Activated T-helper 1 cell treated with anti-CD3 and anti-CD28 coated beads, Interleukin-2, amount 50 U/mL, for 16 hours (primary cell): Measurements from ENCODE around the gene TSPAN18.
A peak's percentile ranks its signal among the peaks of the same experiment; 100 is the strongest.

ENCODE experiments used
- DNase-seq, 2 donors: peaks; one replicate each; pipeline ENCODE4 v3.0.0-alpha.2; 2020; ENCODE audit warnings: low read depth in 1 of 2, low spot score in 1 of 2

TSPAN18 gene

DNA sequence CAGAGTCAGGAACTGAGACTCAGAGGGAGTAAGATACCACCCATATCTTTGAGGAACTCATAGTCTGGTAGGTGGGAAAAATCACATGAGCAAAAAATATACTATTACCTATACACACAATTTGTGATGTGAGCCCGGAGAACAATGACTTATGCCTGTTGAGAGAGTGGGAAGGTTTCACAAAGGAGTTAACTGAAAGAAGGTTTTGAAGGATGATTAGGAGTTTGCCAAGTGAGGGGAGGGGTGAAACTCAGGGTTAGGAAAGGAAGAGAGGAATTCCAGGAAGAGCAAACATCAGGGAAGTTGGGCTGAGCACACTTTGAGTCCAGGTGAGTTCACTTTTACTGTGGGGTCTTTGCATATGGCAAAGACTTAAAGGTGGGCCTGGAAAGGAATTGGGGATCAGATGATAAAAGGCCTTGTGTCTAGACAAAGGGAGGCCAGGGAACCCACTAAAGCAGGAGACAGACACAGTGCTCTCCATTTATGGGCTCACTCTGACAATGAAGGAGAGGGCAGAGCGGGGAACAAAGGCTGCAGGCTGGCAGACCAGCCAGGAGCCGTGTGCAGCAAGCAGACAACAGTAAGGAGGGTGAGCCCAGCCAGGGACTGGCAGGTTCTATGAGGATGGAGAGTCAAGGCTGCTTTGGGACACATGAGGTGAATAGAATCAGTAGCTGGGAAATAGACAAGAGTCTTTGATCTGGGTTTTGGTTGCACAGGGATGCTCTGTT is 33.1 kb downstream of the TSPAN18 start:
- DNase-seq: no peak

DNA sequence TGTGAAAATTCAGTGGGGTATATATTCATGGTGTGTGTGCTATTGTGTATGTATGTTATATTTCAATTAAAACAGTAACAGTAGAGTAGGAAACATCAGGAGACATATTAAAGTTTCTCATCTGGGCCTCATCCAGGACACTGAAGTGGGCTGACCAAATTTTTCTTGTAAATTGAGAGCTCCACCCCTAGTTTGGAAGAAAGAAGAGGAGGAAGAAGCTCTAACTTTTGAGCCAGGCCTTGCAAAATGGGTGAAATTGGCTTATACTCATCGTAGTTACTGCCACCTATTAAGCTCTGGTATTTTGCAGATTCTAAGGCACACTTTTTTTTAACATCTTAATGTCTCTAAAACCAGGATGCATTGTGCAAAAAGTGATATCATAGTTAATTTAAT is 33.7 kb downstream of the TSPAN18 start:
- no peak for DNase-seq

- DNase-seq: no peak
Measured at GRCh38 chr11:44760917-44761550, 34.3 kb downstream of the TSPAN18 start.

DNA sequence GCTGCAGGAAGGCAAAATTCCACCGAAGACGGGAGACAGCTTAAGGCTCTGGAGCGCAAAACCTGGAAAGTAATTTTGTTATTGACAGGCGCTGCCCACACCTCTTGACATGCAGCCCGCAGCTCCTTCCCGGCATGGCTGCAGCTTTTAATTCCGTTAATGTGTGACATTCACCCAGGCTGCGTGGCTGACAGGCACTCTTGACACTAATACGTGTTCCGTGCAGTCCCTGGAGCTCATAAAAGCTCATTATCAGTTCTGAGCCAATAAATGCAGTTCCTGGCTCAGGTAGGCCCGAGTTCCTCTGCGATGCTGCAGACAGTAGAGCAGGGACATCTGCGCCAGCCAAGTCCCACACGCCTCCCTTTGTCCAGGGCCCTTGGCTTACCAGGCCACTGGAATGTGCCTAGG is 34.8 kb downstream of the TSPAN18 start:
- no peak for DNase-seq

DNA sequence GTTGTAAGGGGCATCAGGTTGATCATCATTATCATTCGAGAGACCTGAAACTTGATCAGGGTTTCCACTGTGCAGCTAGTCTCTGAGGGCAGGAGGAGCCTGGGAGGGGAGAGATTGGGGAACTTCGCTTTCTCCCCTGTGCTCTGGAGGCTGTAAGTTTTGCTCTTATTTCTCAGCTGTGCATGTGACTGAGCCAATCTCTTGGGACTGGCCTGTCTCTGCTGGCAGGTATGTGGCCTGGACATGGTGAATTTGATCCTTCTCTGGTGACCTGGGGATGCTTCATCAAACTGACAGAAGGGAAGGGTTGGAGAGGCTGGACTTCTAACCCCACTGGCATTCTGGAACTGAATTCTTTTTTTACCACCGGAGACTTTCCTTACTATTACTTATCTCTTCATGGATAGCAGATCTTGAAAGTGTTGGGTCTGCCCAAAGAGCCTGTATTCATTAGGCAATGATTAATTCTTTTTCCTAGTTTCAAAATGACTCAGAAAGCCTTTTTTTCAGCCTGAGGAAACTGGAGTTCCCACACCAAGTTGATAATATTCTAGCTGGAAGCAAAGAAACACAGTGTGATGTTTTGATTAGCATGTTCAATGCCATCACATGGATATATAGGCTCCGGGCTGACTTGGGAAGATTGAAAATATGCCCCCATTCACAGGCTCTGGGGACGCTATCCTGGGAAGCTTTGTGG is 36.5 kb downstream of the TSPAN18 start:
- DNase-seq: no peak

- no peak for DNase-seq
Measured at GRCh38 chr11:44764583-44764982, 37.8 kb downstream of the TSPAN18 start.

GRCh38 chr11:44765026-44765595 is 38.3 kb downstream of the TSPAN18 start:
- no peak for DNase-seq

DNA sequence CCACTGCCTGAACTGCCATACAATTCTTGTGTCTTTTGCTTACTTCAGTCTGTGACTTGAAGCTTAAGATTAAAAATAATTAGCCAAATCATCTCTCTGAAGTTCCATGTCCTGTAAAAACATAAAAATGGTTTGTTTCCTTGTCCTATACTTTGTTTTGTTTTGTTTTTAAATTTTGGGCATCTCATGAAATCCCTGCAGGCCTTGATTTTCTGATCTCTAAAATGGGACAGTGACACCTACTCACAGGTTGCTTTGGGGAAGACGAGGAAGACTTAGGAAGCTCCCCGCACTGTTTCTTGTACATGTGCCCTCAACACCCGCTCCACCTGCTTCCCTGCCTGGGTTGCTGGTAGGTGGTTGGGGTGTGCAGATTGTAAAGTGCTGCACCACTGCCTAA is 38.9 kb downstream of the TSPAN18 start:
- no peak for DNase-seq

- no peak for DNase-seq
Measured at GRCh38 chr11:44766112-44766971, 39.6 kb downstream of the TSPAN18 start.

DNA sequence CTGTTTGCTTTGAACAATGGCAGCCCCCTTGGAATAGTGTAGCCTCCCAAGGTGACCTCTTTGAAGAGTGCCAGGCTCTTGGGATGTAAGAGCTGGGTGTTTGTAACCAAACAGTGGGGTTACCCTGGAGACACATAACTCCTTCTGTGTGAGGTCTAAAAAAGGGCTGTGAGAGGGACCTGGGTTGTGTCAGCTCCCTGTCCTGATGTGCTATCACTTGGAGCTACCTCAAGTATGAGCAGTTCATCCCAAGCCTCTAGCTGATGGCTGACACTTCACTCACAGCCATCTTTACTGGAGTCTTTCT is 40.2 kb downstream of the TSPAN18 start:
- no peak for DNase-seq

- no peak for DNase-seq
Measured at GRCh38 chr11:44767421-44767820, 40.7 kb downstream of the TSPAN18 start.

DNA sequence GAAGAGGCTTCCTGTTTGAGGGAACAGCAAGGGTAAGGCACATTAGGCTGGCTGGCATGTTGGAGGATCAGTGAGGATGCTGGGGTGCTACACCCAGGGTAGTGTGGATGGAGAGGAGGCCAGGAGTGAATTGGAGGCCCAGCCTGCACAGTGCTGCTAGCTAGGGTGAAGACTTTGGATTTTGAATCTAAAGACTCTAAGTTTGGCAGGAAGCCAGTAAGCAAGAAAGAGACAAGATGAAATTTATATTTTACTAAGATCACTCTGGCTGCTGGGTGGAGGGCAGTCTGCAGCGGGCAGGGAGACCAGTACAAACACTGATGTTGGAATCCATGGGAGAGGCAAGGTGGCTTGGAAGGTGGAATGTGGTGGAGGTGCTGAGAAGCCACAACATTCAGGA is 43.6 kb downstream of the TSPAN18 start:
- no peak for DNase-seq

DNA sequence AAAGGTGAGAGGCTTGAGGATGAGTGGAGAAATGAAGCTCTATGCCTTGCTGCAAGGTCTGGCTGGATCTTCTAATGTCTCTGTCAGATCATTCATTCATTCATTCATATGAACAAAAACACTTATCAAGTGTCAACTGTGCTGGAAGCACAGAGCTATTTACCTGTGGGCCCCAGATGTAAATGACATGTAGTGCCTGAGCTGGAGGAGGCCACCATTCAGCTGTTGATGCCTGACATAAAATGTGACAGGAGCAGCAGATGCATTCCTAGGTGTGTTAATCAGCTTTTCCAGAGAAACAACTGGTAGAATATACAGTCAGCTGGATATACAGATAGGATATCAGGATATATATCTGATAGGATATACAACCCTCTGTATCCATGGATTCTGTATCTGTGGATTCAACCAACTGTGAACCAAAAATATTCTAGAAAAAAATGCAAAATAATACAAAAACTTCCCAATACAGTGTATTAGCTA is 44.5 kb downstream of the TSPAN18 start:
- no peak for DNase-seq

DNA sequence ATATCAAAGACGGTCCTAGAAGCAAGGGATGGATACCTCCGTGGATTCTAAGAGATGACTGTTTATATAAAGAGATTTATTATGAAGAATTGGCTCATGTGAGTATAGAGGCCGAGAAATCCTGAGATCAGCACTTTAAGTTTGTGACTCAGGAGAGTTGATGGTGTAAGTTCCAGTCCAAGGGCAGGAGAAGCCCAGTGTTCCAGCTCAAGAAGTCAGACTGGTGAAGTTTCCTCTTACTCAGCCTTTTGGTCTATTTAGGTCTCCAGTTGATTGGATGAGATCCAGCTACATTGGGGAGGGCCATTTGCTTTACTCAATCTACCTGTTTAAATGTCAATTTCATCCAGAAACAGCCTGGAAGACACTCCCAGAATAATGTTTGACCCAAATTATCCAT is 45.1 kb downstream of the TSPAN18 start:
- no peak for DNase-seq

GRCh38 chr11:44773351-44773965 is 46.7 kb downstream of the TSPAN18 start:
- no peak for DNase-seq

- no peak for DNase-seq
Measured at GRCh38 chr11:44774108-44774507, 47.3 kb downstream of the TSPAN18 start.

- no peak for DNase-seq
Measured at GRCh38 chr11:44774731-44775130, 48.0 kb downstream of the TSPAN18 start.

DNA sequence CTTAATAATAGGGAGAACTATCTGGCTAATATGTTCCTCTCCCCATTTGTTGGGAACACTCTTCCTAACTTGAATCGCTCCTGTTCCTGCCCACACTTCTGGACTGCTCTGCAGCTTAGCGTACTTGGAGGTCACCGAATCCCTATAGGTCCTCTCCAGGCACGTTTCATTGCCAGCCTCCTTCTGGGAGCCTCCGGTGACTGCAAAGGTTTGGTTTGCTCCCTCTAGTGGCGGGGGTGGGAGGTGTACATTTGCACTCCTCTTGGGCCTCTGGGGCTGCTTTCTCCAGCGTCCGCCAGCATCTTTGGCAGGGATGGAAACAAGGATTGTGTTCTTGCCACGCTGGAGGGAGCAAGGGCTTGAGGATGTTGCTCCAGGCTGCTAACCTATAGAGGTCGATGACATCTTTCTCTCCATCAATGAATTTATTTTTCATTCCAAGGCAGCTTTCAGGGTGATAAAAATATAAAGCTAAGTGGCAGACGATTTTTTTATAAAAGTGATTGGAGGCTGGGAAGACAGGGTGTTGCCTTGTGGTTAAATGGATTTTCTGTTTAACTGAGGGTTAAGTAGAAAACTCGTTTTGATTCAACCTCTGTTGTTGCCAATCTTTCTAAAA is 48.7 kb downstream of the TSPAN18 start:
- DNase-seq: peak; percentile 41

- no peak for DNase-seq
Measured at GRCh38 chr11:44775985-44776446, 49.3 kb downstream of the TSPAN18 start.

GRCh38 chr11:44776551-44777208 is 49.9 kb downstream of the TSPAN18 start:
- no peak for DNase-seq
